SW 1271 (cell line): ENCODE data around the gene NR2F1-AS1.
"Not testable (repeated sequence)": the region's sequence is repeated elsewhere in the genome, so short reads cannot be mapped to it uniquely, and the experiment has no call there.

Experiments
- DNase-seq, 2 experiments: peaks; one replicate each; lab custom pipeline; 2025; lab: John Stamatoyannopoulos, UW

The NR2F1-AS1 gene

GRCh38 chr5:93519740-93520139 is 61.3 kb downstream of the NR2F1-AS1 start:
- no peak for DNase-seq

GRCh38 chr5:93517828-93518227 is 63.2 kb downstream of the NR2F1-AS1 start:
- DNase-seq: no peak

GRCh38 chr5:93513298-93513697 is 67.7 kb downstream of the NR2F1-AS1 start:
- DNase-seq: no peak

- DNase-seq: peak; percentile 56 to 63
Measured at GRCh38 chr5:93512799-93513198, 68.2 kb downstream of the NR2F1-AS1 start.

- no peak for DNase-seq
Measured at GRCh38 chr5:93511445-93511844, 69.6 kb downstream of the NR2F1-AS1 start.

GRCh38 chr5:93510626-93511380 is 70.2 kb downstream of the NR2F1-AS1 start:
- no peak for DNase-seq

- not testable (repeated sequence) for DNase-seq
Measured at GRCh38 chr5:93505553-93505952, 75.5 kb downstream of the NR2F1-AS1 start.

- DNase-seq: peak; percentile 13 to 64
Measured at GRCh38 chr5:93503598-93504067, 77.4 kb downstream of the NR2F1-AS1 start.

GRCh38 chr5:93497096-93497495 is 83.9 kb downstream of the NR2F1-AS1 start:
- no peak for DNase-seq

- DNase-seq: no peak
Measured at GRCh38 chr5:93479982-93480509, 101.0 kb downstream of the NR2F1-AS1 start.

GRCh38 chr5:93477816-93478215 is 103.2 kb downstream of the NR2F1-AS1 start:
- no peak for DNase-seq

- no peak for DNase-seq
Measured at GRCh38 chr5:93476251-93476742, 104.7 kb downstream of the NR2F1-AS1 start.

- DNase-seq: no peak
Measured at GRCh38 chr5:93462916-93463315, 118.1 kb downstream of the NR2F1-AS1 start.

- DNase-seq: no peak
Measured at GRCh38 chr5:93461756-93462155, 119.3 kb downstream of the NR2F1-AS1 start.

GRCh38 chr5:93460286-93460685 is 120.7 kb downstream of the NR2F1-AS1 start:
- DNase-seq: no peak

GRCh38 chr5:93456796-93457195 is 124.2 kb downstream of the NR2F1-AS1 start:
- DNase-seq: not testable (repeated sequence)

- DNase-seq: no peak
Measured at GRCh38 chr5:93454896-93455295, 126.1 kb downstream of the NR2F1-AS1 start.

GRCh38 chr5:93452255-93452654 is 128.8 kb downstream of the NR2F1-AS1 start:
- no peak for DNase-seq

- no peak for DNase-seq
Measured at GRCh38 chr5:93438124-93438523, 142.9 kb downstream of the NR2F1-AS1 start.

GRCh38 chr5:93436083-93436482 is 144.9 kb downstream of the NR2F1-AS1 start:
- DNase-seq: no peak

- DNase-seq: peak in 1 of 2 experiments; percentile 2
Measured at GRCh38 chr5:93433422-93433821, 147.6 kb downstream of the NR2F1-AS1 start.

- DNase-seq: no peak
Measured at GRCh38 chr5:93431250-93431649, 149.8 kb downstream of the NR2F1-AS1 start.

- no peak for DNase-seq
Measured at GRCh38 chr5:93430673-93431199, 150.3 kb downstream of the NR2F1-AS1 start.
